ENCODE results near the gene TTC31. TPM values are rescaled to one million over a fixed set of nuclear protein-coding genes. Genes with fewer than 3 reads are reported as not detected.
A peak's percentile ranks its signal among the peaks of the same experiment; 100 is the strongest.
"Not testable (repeated sequence)": the region's sequence is repeated elsewhere in the genome, so short reads cannot be mapped to it uniquely, and the experiment has no call there.

Gene TTC31
- total RNA-seq, 8 experiments from 2014 or later = 4.0 to 23.5 (median 10.2) TPM

DNA sequence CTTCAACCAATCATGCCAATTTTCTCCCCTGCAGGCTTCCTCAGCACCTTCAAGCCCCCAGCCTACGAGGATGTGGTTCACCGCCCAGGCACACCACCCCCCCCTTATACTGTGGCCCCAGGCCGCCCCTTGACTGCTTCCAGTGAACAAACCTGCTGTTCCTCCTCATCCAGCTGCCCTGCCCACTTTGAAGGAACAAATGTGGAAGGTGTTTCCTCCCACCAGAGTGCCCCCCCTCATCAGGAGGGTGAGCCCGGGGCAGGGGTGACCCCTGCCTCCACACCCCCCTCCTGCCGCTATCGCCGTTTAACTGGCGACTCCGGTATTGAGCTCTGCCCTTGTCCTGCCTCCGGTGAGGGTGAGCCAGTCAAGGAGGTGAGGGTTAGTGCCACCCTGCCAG is 22.7 kb upstream of the TTC31 start:
- no CpG with 5 or more reads among the region's 10 CpGs for WGBS, 10 experiments
- in situ Hi-C loops (cut with MboI; ENCODE audit: low pct_unique_long_range_greater_than_20kb in 2 of 9, low sequenced_read_pairs in 9 of 9, unreplicated experiment in 9 of 9) = not testable (repeated sequence)

DNA sequence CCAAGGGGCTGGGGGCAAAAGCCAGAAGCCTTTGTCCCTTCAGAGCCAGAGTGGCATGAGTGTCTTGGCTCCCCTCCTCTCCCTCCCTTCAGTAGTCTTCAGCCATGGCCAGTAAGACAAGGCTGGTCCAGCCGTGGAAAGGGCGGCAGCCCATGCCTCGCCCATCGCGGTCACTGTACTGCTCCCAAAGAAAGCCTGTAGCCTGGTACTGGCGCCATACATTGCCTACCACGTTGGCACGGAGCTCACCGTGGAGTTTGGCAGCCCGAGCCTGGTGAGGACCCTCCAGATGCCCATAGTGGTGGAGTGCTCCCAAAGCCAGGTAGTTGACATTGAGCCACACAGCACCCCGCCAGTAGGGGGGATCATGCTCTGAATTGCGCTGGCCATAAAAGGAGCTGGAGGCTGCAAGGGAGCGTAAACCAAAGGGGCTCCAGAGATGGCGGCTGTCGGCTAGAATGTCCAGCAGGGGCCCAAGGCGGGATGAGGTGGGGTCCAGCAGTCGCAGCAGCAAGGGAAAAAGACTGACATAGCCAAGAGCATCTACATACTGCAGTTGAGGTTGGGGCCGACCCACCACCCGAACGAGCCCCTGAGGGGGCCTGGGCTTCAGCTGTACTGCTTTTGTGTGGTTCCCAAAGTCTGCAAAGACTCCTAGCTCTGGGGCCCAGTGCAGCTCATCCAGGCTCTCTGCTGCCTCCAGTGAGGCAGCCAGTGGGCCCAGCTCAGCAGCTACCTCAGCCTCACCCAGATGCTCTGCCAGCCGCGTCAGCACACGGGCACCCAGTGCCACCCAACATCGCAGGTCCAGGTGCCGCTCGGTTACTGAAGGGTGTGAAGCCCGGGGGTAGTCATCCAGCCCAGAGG is 21.5 kb upstream of the TTC31 start:
- in situ Hi-C loops (cut with MboI; ENCODE audit: low pct_unique_long_range_greater_than_20kb in 2 of 9, low sequenced_read_pairs in 9 of 9, unreplicated experiment in 9 of 9) = no loop called here
- Histone ChIP-seq H3K27ac (no peak overlapping the region), H3K4me1 (replicated peaks in 1 of 2) (peaks cover 16 to 20% of the 10 kb centered on the region in 2 donors), H3K4me3 (no peak overlapping the region)
- no peak for ATAC-seq (replicated peaks in 6 of 8)
- WGBS, 10 experiments = 76 to 98% (median 88%) methylated on average over 1 to 20 of the region's 27 CpGs; no CpG with 5 or more reads in 4 of the 10 experiments

More for the DNA sequence above, 22.7 kb upstream of the TTC31 start:
- not testable (repeated sequence) for ATAC-seq (replicated peaks in 6 of 8); H3K4me3 ChIP-seq; H3K27ac ChIP-seq
- H3K4me1 ChIP-seq (replicated peaks in 1 of 2) = peaks cover 23% of the 10 kb centered on the region in 2 donors

DNA sequence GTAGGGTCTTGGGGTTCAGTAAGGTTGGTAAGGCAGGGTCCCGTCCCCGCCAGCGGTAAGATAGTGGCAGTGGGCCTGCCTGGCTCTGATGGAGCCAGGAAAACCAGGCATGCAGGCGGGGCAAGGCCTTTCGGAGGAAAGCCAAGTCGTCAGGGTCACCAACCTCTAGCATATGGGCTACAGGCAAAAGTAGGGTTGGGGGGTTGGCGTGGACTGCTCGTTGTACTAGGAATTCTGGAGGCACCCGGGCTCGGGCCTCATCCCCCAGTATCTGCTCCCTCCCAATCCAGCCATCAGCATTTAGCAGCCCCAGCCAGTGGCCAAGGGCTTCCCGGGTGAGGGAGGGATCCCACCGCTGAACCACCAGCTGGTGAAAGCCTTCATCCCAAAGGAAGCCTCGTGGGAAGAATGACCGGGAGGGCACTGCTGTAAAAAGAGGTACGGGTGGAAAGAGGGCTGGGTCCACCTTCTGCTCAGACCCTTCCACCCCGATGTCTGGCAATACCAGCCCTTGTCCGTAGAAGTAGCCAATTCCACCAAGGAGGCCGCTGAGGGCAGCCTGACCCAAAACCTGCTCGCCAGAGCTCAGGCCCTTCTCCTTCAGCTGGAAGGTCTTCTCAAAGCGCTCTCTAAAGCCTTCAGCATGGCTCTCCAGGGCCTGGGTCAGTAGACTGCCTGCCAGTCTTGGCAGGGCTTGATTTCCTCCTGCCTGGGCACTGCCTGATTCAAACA is 20.7 kb upstream of the TTC31 start:
- no peak overlapping the region for H3K4me3 ChIP-seq
- 60 to 100% (median 84%) methylated on average over 1 to 11 of the region's 20 CpGs; no CpG with 5 or more reads in 2 of the 10 experiments for WGBS, 10 experiments
- H3K4me1 ChIP-seq (replicated peaks in 1 of 2) = peaks cover 11 to 16% of the 10 kb centered on the region in 2 donors
- ATAC-seq (replicated peaks in 6 of 8) = no peak
- in situ Hi-C loops (cut with MboI; ENCODE audit: low pct_unique_long_range_greater_than_20kb in 2 of 9, low sequenced_read_pairs in 9 of 9, unreplicated experiment in 9 of 9) = no loop called here
- no peak overlapping the region for H3K27ac ChIP-seq

DNA sequence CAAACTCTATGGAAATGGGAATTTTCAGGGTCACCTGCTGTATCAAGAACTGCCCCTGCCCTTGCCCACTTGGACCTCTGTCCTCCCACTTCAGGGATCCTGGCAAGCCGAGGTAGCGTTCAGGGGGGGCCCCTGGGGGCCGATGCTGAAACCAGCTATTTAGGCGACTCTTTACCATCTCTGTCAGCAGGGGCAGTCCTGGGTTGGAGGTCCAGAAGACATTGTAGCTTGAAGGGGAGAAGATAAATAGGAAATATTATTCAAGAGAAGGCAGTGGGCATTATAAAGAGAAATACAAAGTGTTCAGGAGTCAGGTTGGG is 20.1 kb upstream of the TTC31 start:
- WGBS, 10 experiments = 20 to 90% (median 60%) methylated on average over 1 to 2 of the region's 4 CpGs; no CpG with 5 or more reads in 6 of the 10 experiments
- Histone ChIP-seq H3K4me1 (replicated peaks in 1 of 2) (peaks cover 11 to 16% of the 10 kb centered on the region in 2 donors), H3K27ac (no peak overlapping the region), H3K4me3 (no peak overlapping the region)
- ATAC-seq (replicated peaks in 6 of 8) = no peak
- in situ Hi-C loops (cut with MboI; ENCODE audit: low pct_unique_long_range_greater_than_20kb in 2 of 9, low sequenced_read_pairs in 9 of 9, unreplicated experiment in 9 of 9) = no loop called here

DNA sequence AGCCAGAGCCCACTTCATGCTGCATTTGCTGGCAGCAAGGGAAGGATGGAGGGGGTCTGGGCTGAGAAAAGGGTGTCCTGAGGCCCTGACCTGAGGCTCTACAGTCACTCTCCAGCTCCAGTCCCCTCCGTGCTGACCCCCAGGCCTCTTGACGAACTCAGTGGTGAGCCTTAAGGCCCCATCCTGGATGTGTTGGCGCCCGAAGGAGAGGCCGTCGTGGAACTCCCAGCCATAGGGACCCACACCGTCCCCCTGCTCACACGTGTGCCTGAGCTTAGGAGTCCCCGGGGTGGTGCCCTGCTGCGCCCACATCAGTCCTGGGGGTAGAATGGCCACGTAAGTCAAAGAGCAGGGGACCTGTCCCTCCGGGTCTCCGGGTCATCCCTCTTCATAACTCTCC is 18.5 kb upstream of the TTC31 start:
- peak in 6 of 8 experiments; percentile 1 to 4 (median 2) for ATAC-seq (replicated peaks in 6 of 8)
- Histone ChIP-seq H3K27ac (peak overlapping the region; percentile 78 to 88), H3K4me1 (replicated peaks in 1 of 2) (peaks cover 8 to 16% of the 10 kb centered on the region in 2 donors), H3K4me3 (peak overlapping the region; percentile 75 to 98 (median 90))
- WGBS, 10 experiments = 0 to 9% methylated on average over 1 to 11 of the region's 13 CpGs; no CpG with 5 or more reads in 8 of the 10 experiments
- in situ Hi-C loops (cut with MboI; ENCODE audit: low pct_unique_long_range_greater_than_20kb in 2 of 9, low sequenced_read_pairs in 9 of 9, unreplicated experiment in 9 of 9) = no loop called here

DNA sequence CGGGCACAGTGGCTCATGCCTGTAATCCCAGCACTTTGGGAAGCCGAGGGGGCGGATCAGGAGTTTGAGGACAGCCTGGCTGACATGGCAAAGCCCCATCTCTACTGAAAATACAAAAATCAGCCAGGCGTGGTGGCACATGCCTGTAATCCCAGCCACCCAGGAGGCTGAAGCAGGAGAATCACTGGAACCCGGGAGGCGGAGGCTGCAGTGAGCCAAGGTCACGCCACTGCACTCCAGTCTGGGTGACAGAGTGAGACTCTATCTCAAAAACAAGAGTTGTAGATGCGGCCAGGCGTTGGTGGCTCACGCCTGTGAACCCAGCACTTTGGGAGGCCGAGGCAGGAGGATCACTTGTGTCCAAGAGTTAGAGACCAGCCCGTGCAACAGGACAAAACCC is 12.1 kb upstream of the TTC31 start:
- 92 to 100% (median 98%) methylated on average over 1 to 9 of the region's 12 CpGs for WGBS, 10 experiments
- in situ Hi-C loops (cut with MboI; ENCODE audit: low pct_unique_long_range_greater_than_20kb in 2 of 9, low sequenced_read_pairs in 9 of 9, unreplicated experiment in 9 of 9); H3K4me3 ChIP-seq: not testable (repeated sequence)

DNA sequence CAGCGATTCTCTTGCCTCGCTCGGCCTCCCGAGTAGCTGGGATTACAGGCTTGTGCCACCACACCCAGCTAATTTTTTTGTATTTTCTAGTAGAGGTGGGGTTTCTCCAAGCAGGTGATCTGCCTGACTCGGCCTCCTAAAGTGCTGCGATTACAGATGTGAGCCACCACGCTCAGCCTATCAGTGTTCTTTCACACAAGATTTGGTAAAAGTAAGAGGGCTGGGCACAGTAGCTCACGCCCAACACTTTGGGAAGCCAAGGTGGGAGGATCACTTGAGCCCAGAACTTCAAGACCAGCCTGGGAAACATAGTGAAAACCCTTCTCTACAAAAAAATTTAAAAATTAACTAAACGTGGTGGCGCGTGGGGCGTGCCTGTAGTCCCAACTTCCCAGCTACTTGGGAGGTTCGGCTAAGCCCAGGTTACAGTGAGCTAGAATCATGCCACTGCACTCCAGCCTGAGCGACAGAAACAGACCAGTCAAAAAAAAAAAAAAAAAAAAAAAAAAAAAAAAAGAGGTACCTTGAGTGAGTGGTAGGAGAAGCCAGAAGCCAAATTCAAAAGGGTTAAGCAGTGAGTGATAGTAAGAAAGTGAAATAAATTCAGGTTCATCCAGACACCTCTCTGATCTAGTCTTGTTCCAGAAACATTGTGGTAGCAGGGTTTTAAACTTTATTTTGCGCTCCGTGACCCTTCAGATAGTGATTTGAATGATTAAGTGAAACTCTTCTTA is 11.4 kb upstream of the TTC31 start:
- ATAC-seq (replicated peaks in 6 of 8) = peak in 1 of 8 experiments; percentile 1
- peak overlapping the region; percentile 51 to 80 (median 57) for H3K4me3 ChIP-seq
- H3K4me1 ChIP-seq (replicated peaks in 1 of 2) = peaks cover 13 to 14% of the 10 kb centered on the region in 2 donors
- WGBS, 10 experiments = 0 to 95% (median 47%) methylated on average over 2 to 12 of the region's 16 CpGs; no CpG with 5 or more reads in 1 of the 10 experiments
- in situ Hi-C loops (cut with MboI; ENCODE audit: low pct_unique_long_range_greater_than_20kb in 2 of 9, low sequenced_read_pairs in 9 of 9, unreplicated experiment in 9 of 9) = no loop called here
- H3K27ac ChIP-seq = peak overlapping the region; percentile 82 to 95

More for the DNA sequence above, 12.1 kb upstream of the TTC31 start:
- not testable (repeated sequence) for H3K27ac ChIP-seq; ATAC-seq (replicated peaks in 6 of 8)
- peaks cover 13 to 20% of the 10 kb centered on the region in 2 donors for H3K4me1 ChIP-seq (replicated peaks in 1 of 2)

DNA sequence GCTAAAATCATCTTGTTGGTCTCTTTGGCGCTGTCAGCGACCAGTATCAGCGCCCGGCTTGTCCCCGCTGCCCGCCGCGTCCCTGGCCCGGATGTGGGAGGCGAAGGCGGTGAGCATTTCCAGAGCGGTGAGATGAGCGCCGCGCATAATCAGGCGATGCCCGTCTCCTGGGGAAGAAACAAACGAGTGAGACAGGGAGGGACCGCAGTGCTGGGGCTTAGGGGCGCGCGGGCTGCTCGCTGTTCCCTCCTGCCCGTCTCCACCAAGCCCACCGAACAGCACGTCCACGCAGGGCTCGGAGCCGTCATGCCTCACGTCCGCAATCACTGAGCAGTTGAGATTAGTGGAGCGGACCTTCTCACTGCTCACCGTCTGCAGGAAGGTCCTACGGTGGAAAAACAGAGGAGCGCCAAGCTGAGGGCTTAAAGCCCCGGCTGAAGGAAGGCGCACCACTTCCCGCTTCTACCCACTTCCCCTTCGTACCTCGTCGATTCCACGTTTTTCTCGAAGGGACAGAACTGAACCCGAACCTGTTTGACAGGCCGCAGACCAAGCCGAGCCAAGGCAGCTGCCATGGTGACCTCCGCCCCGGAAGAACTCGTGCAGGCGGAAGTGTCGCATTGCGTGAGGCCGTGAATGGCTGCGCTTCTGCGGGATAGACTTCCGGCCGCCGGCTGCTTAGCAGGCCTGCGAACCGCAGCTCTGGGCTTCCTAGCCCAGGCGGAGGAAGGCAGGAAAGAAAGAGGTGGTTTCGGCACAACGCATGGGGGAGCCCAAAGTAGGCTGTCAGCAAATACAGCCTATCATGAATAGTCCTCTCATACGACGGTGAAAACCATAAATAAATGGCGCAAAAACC is 10.6 kb upstream of the TTC31 start, which contains the start of gene MRPL53:
TSS of gene MRPL53 (minus strand) at position 595 of the 859 bp plus-strand sequence. CDS start at position 575, 20 bp downstream.
- Histone ChIP-seq H3K4me3 (peak within 1 kb of the TSS; percentile 51 to 80 (median 57)), H3K27ac (peak within 1 kb of the TSS; percentile 82 to 95), H3K4me1 (replicated peaks in 1 of 2) (peaks cover 13 to 14% of the 10 kb centered on the region in 2 donors)
- ATAC-seq (replicated peaks in 6 of 8) = peak; percentile 91 to 96 (median 95)
- 0 to 10% (median 1%) methylated on average over 2 to 33 of the region's 66 CpGs; no CpG with 5 or more reads in 4 of the 10 experiments for WGBS, 10 experiments
- in situ Hi-C loops (cut with MboI; ENCODE audit: low pct_unique_long_range_greater_than_20kb in 2 of 9, low sequenced_read_pairs in 9 of 9, unreplicated experiment in 9 of 9) = no loop called here

DNA sequence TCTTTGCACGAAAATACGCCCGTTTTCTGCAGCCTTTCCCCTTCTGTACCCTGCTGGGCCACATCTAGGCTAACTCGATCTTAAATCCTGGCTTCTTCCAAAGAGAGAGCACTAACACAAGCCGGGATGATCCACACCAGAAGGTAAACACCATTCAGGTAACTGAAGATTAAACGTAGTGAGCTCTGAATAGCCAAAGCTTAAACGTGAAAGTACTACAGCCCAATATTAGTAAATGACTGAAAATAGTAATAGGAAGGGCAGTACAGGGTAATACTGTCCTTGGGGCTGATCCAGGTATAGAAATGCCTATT is 10.0 kb upstream of the TTC31 start:
- in situ Hi-C loops (cut with MboI; ENCODE audit: low pct_unique_long_range_greater_than_20kb in 2 of 9, low sequenced_read_pairs in 9 of 9, unreplicated experiment in 9 of 9) = no loop called here
- H3K4me3 ChIP-seq = peak overlapping the region; percentile 51 to 80 (median 57)
- peaks cover 13 to 14% of the 10 kb centered on the region in 2 donors for H3K4me1 ChIP-seq (replicated peaks in 1 of 2)
- ATAC-seq (replicated peaks in 6 of 8) = peak in 1 of 8 experiments; percentile 1
- 0 to 30% (median 13%) methylated on average over 1 to 6 of the region's 7 CpGs; no CpG with 5 or more reads in 4 of the 10 experiments for WGBS, 10 experiments
- H3K27ac ChIP-seq = peak overlapping the region; percentile 82 to 95

DNA sequence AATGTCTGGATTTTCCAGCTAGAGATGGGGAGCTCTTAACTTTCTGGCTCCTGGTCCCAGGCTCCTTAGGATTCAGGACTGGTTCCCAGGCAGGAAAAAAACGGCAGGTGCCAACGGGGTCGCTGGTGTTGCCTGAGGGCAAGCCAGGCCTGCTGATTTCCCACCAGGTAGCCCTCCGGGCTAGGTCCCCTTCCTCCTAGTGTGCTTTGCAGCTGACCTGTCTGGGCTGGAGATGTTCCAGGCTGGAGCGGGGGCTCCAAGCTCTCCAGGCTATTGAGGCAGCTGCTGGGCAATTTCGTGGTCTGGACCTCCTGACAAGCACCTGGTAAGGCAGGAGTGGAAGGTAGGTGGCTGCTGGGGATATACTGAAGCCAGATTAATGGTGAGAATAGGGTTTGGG is 8.4 kb upstream of the TTC31 start:
- 83 to 100% (median 97%) methylated on average over 1 to 4 of the region's 6 CpGs; no CpG with 5 or more reads in 5 of the 10 experiments for WGBS, 10 experiments
- in situ Hi-C loops (cut with MboI; ENCODE audit: low pct_unique_long_range_greater_than_20kb in 2 of 9, low sequenced_read_pairs in 9 of 9, unreplicated experiment in 9 of 9) = no loop called here
- H3K27ac ChIP-seq = no peak overlapping the region
- no peak overlapping the region for H3K4me3 ChIP-seq
- ATAC-seq (replicated peaks in 6 of 8) = no peak
- peaks cover 13 to 14% of the 10 kb centered on the region in 2 donors for H3K4me1 ChIP-seq (replicated peaks in 1 of 2)

DNA sequence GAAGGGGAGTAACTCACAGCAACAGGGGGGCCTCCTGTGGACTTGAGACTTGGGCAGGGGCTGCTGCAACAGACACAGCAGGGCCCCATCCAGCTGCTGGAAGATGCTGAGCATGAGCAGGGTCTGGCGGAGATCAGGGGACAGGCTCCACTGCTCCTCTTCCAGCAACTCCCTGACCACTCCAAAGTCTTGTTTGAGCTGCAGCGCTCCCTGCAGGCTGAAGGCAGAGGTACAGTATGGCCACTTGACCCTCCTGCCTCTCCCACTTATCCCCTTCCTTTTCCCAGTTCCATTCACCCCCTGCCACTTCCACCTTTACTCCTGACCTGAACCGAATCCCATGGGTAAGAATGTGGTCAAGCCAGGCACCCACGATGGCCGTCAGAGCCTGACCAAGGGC is 8.0 kb upstream of the TTC31 start:
- peaks cover 13 to 14% of the 10 kb centered on the region in 2 donors for H3K4me1 ChIP-seq (replicated peaks in 1 of 2)
- no peak overlapping the region for H3K4me3 ChIP-seq
- no peak for ATAC-seq (replicated peaks in 6 of 8)
- H3K27ac ChIP-seq = no peak overlapping the region
- WGBS, 10 experiments = 50 to 100% (median 89%) methylated on average over 1 to 3 of the region's 5 CpGs; no CpG with 5 or more reads in 4 of the 10 experiments
- in situ Hi-C loops (cut with MboI; ENCODE audit: low pct_unique_long_range_greater_than_20kb in 2 of 9, low sequenced_read_pairs in 9 of 9, unreplicated experiment in 9 of 9) = loop anchor here in 3 of 9 experiments (25.0 kb wide), 1 partner anchor 112 kb away; no protein-coding TSS in a partner anchor

DNA sequence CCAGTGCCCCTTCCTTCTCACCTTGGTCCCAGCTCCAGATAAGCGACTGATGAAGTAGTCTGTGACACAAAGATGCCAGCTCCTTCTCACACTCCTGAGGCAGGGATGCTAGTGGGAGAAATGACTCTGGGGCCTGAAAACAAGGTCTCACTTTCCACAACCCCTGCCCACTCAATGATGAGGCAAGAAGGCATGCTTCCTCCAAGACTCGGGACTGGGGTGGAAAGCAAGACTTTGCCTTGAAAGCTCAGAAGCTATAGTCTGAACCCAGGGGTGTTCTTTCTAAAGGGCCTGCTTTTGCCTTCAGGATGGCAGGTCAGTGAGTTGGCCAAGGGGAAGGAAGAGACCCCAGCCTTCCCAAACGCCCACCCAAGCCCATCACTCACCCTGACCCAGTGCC is 1.4 kb upstream of the TTC31 start:
- in situ Hi-C loops (cut with MboI; ENCODE audit: low pct_unique_long_range_greater_than_20kb in 2 of 9, low sequenced_read_pairs in 9 of 9, unreplicated experiment in 9 of 9) = loop anchor here in 3 of 9 experiments (25.0 kb wide), 1 partner anchor 106 kb away; no protein-coding TSS in a partner anchor
- peak overlapping the region; percentile 79 to 97 (median 90) for H3K4me3 ChIP-seq
- ATAC-seq (replicated peaks in 6 of 8) = no peak
- WGBS, 10 experiments = 20 to 80% (median 49%) methylated on average over 1 of the region's 3 CpGs; no CpG with 5 or more reads in 6 of the 10 experiments
- H3K4me1 ChIP-seq (replicated peaks in 1 of 2) = peaks cover 8 to 16% of the 10 kb centered on the region in 2 donors
- no peak overlapping the region for H3K27ac ChIP-seq

Data from motor neuron (in vitro differentiated cells).